ENCODE data around the gene CDKN2B. TPM values are rescaled to one million over a fixed set of nuclear protein-coding genes. Genes with fewer than 3 reads are reported as not detected.

Gene CDKN2B
- total RNA-seq, 1 experiment from 2014 or later, result 9.8 TPM

DNA sequence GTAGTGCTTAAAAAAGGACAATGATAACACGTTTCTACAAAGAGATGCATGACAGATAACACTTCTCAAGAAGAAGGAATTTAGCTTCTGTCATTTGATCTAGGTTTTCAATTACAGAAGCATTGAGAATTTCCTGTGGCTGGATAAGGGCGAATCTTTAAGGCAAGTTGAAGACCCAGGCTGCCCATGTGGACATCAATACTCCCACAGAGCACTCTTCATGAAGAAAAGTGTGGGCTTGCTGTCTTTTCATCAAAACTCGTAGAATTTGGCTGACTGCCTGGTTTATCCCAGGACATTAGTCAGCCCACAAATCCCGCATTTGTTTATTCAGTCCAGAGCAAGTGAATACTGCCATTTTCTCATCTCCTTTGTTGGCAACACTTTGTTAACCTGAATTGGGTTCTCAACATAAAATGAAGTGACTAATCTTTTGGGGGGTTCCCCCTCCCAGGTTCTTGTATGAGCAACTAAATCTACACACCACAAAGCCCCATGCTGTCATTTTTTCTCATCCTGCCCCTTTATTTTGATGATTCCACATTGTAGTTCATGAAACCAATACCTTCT is 43.4 kb upstream of the CDKN2B start:
- no peak overlapping the region for H3K4me3 ChIP-seq (replicated peaks in 1 of 2; ENCODE audit: low read depth in 1 of 2, low read length in 2 of 2)
- H3K79me2 ChIP-seq (ENCODE audit: insufficient read depth, low read length), result no peaks in the 10 kb centered on the region
- ChIA-PET POLR2A (no interaction called here), RAD21 (ENCODE audit: low non-redundant PET in 1 of 2, low total read pairs in 2 of 2, uncharacterized antibody in 2 of 2, unreplicated experiment in 2 of 2) (no interaction called here), CTCF (interaction anchor here (0.8 to 1.4 kb wide), 3 partner anchors 42 to 192 kb away, joined by 3 to 6 read pairs (median 3); no protein-coding TSS in a partner anchor)
- no peak overlapping the region for H3K9ac ChIP-seq (ENCODE audit: low read length)
- H3K36me3 ChIP-seq (ENCODE audit: control insufficient read depth in 1 of 2, insufficient read depth in 2 of 2, low read length in 2 of 2), result no peaks in the 10 kb centered on the region
- H4K20me1 ChIP-seq (ENCODE audit: insufficient read depth), result no peaks in the 10 kb centered on the region
- no TSS peak for BruUV-seq (replicated peaks)
- peak; percentile 75 for DNase-seq (ENCODE audit: low read depth, low spot score)
- no peaks in the 10 kb centered on the region for H3K27me3 ChIP-seq (ENCODE audit: insufficient read depth, low read length)
- H3K9me2 ChIP-seq (ENCODE audit: insufficient read depth), result no peaks in the 10 kb centered on the region
- H3K9me3 ChIP-seq (ENCODE audit: control insufficient read depth in 1 of 2, insufficient read depth in 1 of 2, low read depth in 1 of 2, low read length in 2 of 2), result no peaks in the 10 kb centered on the region
- no peak overlapping the region for H3K27ac ChIP-seq (ENCODE audit: low read depth, low read length)
- H3K4me2 ChIP-seq (ENCODE audit: low read length), result peak overlapping the region; percentile 32; the same call in 1 of the 2 replicates
- intact Hi-C loops (cut with micrococcal nuclease), result no loop called here
- ATAC-seq, result peak; percentile 80
- no peak overlapping the region for H2AFZ ChIP-seq (ENCODE audit: low read depth, low read length, poor library complexity, severe bottlenecking)
- TF ChIP-seq CEBPB (IDR thresholded peaks at IDR 0.05; ENCODE audit: low read depth) (0 out of 2 replicates have a peak, but pooled peaks have one; percentile 16), FOSL1 (IDR thresholded peaks at IDR 0.05; ENCODE audit: low read depth) (peak; percentile 36), CBX3 (IDR thresholded peaks at IDR 0.05; ENCODE audit: low read depth) (peak; percentile 33; the same call in 1 of the 2 replicates), SP1 (IDR thresholded peaks at IDR 0.05; ENCODE audit: low read depth) (peak; percentile 41; the same call in 1 of the 2 replicates), ELF1 (IDR thresholded peaks at IDR 0.05; ENCODE audit: borderline replicate concordance, low read depth) (no peak), TCF7L2 (IDR thresholded peaks at IDR 0.05; ENCODE audit: borderline replicate concordance, extremely low read depth, insufficient read depth, insufficient read length) (peak; percentile 46), JUND (IDR thresholded peaks at IDR 0.05) (peak; percentile 60), REST (IDR thresholded peaks at IDR 0.05; ENCODE audit: low read depth) (no peak)
- peaks cover 17 to 20% of the 10 kb centered on the region in 2 experiments for H3K4me1 ChIP-seq (ENCODE audit: control insufficient read depth in 1 of 2, insufficient read depth in 2 of 2, low read length in 2 of 2)
